ENCODE measurements around the gene CRIP3.

Gene CRIP3

GRCh38 chr6:43313813-43314212, 5.2 kb upstream of the CRIP3 start:
- H3K4me1 ChIP-seq (ENCODE audit: control insufficient read depth, insufficient read depth, low read length): no peaks in the 10 kb centered on the region
- H3K27ac ChIP-seq (ENCODE audit: extremely low read depth, low read depth, low read length): no peak overlapping the region
- no peaks in the 10 kb centered on the region for H3K9me3 ChIP-seq (ENCODE audit: control insufficient read depth, insufficient read depth, low read depth, low read length)
- POLR2A ChIA-PET: interaction anchor here (0.6 to 1.8 kb wide), 2 partner anchors 55 to 319 kb away, joined by 4 to 5 read pairs; partner anchors contain the start of gene ZNF318
- CTCF ChIA-PET: interaction anchor here (0.5 to 1.6 kb wide), 3 partner anchors 10 to 144 kb away, joined by 4 to 5 read pairs (median 4); no protein-coding TSS in a partner anchor
- TF ChIP-seq ZXDB (tag by site-specific recombination; IDR thresholded peaks at IDR 0.05) (no peak), TCF7L2 (IDR thresholded peaks at IDR 0.05; ENCODE audit: borderline replicate concordance, low read depth, low read length) (no peak), ZFHX2 (tag by site-specific recombination; conservative IDR thresholded peaks at IDR 0.05) (no peak), ZNF639 (tag by site-specific recombination; IDR thresholded peaks at IDR 0.05) (no peak), ZNF324 (tag by site-specific recombination; IDR thresholded peaks at IDR 0.05) (no peak), ZNF610 (tag by site-specific recombination; IDR thresholded peaks at IDR 0.05; ENCODE audit: borderline replicate concordance) (no peak), ZNF707 (tag by site-specific recombination; IDR thresholded peaks at IDR 0.05) (no peak), ZBTB7A (tag by site-specific recombination; IDR thresholded peaks at IDR 0.05; ENCODE audit: low read depth) (no peak), ZNF843 (tag by site-specific recombination; IDR thresholded peaks at IDR 0.05) (no peak), ZNF155 (tag by site-specific recombination; IDR thresholded peaks at IDR 0.05) (no peak), ZBTB17 (tag by site-specific recombination; IDR thresholded peaks at IDR 0.05) (no peak)
- H3K36me3 ChIP-seq (ENCODE audit: control insufficient read depth in 2 of 2, insufficient read depth in 1 of 2, low read length in 2 of 2): no peaks in the 10 kb centered on the region
- H3K4me3 ChIP-seq (ENCODE audit: low read depth, low read length): no peak overlapping the region

DNA sequence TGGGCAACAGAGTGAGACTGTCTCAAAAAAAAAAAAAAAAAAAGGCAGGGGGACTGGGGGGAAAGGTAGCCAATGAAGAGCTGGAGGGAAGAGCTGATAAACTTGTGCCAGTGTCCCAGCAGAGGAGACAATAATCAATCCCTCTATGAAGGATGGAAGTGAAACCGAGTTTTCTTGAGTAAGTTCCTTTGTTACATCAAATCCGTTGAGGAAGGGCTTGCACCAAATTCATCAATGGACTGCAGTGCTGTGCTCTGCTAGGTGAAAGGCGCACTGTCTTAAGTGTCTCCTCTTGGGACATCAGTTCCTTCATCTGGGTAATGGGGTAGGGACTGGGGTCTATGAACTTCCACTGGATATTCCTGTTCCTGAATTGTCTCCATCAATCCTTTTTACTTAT, 3.0 kb upstream of the CRIP3 start:
- Histone ChIP-seq H3K9me3 (ENCODE audit: control insufficient read depth, insufficient read depth, low read depth, low read length) (no peaks in the 10 kb centered on the region), H3K4me1 (ENCODE audit: control insufficient read depth, insufficient read depth, low read length) (no peaks in the 10 kb centered on the region), H3K4me3 (ENCODE audit: low read depth, low read length) (no peak overlapping the region), H3K36me3 (ENCODE audit: control insufficient read depth in 2 of 2, insufficient read depth in 1 of 2, low read length in 2 of 2) (no peaks in the 10 kb centered on the region), H3K27ac (ENCODE audit: extremely low read depth, low read depth, low read length) (no peak overlapping the region)
- ChIA-PET CTCF (interaction anchor here (0.8 kb wide), 1 partner anchor 83 kb away, joined by 5 read pairs; no protein-coding TSS in a partner anchor), POLR2A (interaction anchor here (0.5 to 1.2 kb wide), 3 partner anchors 58 to 213 kb away, joined by 3 to 5 read pairs (median 3); partner anchors contain the start of genes TJAP1 and ZNF318)
- TF ChIP-seq ZNF677 (tag by site-specific recombination; IDR thresholded peaks at IDR 0.05): no peak
- TF ChIP-seq ZNF404 (tag by site-specific recombination; IDR thresholded peaks at IDR 0.05): no peak
- TF ChIP-seq ZNF140 (tag by site-specific recombination; IDR thresholded peaks at IDR 0.05): no peak
- TF ChIP-seq ZNF311 (tag by site-specific recombination; IDR thresholded peaks at IDR 0.05; ENCODE audit: borderline replicate concordance): no peak
- TF ChIP-seq AEBP2 (tag by site-specific recombination; IDR thresholded peaks at IDR 0.05; ENCODE audit: borderline replicate concordance): no peak
- no peak for TF ChIP-seq ZBTB21 (tag by site-specific recombination; IDR thresholded peaks at IDR 0.05)
- TF ChIP-seq ZNF660 (tag by site-specific recombination; IDR thresholded peaks at IDR 0.05): no peak
- no peak for TF ChIP-seq ZXDB (tag by site-specific recombination; IDR thresholded peaks at IDR 0.05)
- TF ChIP-seq ZFHX2 (tag by site-specific recombination; conservative IDR thresholded peaks at IDR 0.05): no peak
- no peak for TF ChIP-seq ZBTB10 (tag by site-specific recombination; IDR thresholded peaks at IDR 0.05)
- TF ChIP-seq ZNF514 (tag by site-specific recombination; IDR thresholded peaks at IDR 0.05): no peak
- TF ChIP-seq ZNF23 (tag by site-specific recombination; IDR thresholded peaks at IDR 0.05; ENCODE audit: borderline replicate concordance): no peak
- TF ChIP-seq ZNF223 (tag by site-specific recombination; IDR thresholded peaks at IDR 0.05): no peak
- no peak for TF ChIP-seq ZNF830 (tag by site-specific recombination; IDR thresholded peaks at IDR 0.05; ENCODE audit: low read depth)
- no peak for TF ChIP-seq ZBTB44 (tag by site-specific recombination; IDR thresholded peaks at IDR 0.05)
- no peak for TF ChIP-seq REPIN1 (tag by site-specific recombination; IDR thresholded peaks at IDR 0.05; ENCODE audit: low read depth)
- no peak for TF ChIP-seq ZNF423 (tag by site-specific recombination; IDR thresholded peaks at IDR 0.05)
